GM18861 (cell line): Measurements from ENCODE around the gene DAAM1.

ENCODE experiments used
- ATAC-seq: cut with Tn5 transposase; IDR thresholded peaks from one replicate; pipeline ENCODE4 v1.9.1; 2021; ENCODE audit not compliant: unreplicated experiment

DAAM1 gene

GRCh38 chr14:59337141-59337611 lies 148.7 kb downstream of the DAAM1 start:
- no peak for ATAC-seq

- no peak for ATAC-seq
Measured at GRCh38 chr14:59338761-59339160, 150.3 kb downstream of the DAAM1 start.

- ATAC-seq: no peak
Measured at GRCh38 chr14:59339524-59340330, 151.3 kb downstream of the DAAM1 start.

GRCh38 chr14:59341858-59342477 lies 153.5 kb downstream of the DAAM1 start:
- no peak for ATAC-seq

DNA sequence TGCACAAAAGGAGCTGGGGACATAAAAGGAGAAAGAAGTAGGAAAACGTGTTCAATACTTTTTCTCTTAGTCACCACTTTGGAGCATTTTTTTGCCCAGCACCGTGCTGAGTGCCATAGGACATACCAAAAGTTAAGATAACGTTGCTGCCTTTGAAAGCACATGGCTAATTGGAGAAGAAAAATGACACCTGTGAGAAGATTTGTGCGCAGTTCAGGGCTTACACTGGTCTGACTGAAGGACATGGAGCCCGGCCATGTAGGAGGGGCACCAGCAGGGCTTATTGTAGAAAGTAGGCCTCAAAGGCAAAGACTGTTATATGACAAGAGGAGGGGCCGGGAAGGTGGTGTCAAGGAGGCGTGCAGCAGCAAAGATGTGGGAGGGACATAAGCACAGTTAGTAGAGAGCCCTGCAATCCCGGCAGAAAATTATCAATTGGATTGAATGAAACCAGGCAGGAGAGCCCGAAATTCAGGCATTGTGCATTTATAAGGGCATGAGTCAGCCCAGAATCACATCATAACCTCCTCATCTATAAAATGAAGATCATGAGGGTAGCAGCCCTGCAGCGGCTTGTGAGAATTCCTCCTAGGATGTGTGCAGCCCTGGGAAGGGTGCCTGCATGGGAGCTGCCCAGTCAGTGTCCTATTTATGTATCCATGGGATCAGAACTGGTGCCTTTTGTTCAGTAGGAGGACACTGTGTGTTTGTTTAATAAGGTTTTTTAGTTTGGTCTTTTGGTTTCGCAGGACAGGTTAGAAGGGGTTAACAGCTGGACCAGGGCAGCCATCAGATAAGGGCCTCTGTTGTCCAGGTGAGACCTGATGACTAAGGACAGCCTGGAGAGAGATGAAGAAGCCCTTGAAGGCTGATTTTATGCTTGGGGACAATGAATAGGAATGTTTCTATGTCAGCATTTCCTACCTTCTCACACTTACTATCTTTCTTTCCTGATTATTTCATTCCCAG lies 154.3 kb downstream of the DAAM1 start:
- no peak for ATAC-seq

DNA sequence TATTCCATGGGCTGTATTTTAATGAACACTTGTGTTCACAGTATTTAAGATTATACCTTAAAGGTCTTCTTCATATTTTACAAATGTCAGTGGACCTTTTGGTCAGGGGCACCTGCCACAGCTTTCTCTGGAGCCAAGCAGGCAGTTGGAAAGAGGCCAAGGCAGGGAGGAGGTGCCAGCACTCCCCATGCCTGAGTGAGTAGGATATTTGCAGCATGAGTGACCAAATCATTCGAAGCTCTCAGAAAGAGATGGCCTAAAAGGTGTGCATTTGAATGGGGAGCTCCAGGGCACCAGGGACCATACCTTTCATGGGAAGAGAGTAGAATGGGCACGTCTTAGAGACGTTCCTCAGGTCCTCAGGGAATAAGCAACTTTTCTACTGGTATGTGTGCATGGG lies 155.1 kb downstream of the DAAM1 start:
- no peak for ATAC-seq

GRCh38 chr14:59344016-59344415 lies 155.5 kb downstream of the DAAM1 start:
- ATAC-seq: no peak

DNA sequence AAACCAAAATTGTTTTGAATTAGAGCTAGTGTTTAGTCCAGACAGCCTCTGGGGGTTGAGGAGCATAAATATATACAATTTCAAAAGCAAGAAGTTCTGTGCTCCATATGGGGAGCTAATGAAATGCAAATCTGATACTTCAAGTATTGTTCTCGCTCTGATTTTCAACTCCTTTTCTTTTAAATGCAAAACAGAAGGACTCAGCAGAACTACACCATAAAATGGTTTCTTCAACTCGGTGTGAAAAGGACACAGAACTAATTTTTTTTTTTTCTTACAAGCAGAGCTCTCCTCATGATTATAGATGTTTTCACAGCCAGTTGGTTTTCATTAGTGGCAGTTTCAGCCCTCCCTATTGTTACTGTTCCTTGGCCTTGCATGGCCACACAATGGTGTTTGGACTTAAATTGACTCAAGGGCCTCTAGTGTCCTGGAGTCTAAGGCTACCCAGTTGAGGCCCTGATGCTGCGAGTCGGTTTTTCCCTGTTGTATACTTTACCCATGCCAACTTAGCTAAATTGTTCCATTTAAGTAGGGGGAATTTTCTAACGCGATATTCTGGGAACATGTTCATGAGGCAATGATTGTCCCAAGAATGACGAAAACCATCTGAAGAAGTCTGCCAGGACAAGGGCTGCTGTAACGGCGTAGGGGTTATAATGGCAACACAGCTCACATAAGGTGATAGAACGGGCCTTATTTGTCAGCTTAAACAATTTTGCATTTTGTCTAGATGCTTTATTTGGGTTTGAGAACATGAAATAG lies 156.4 kb downstream of the DAAM1 start:
- no peak for ATAC-seq

DNA sequence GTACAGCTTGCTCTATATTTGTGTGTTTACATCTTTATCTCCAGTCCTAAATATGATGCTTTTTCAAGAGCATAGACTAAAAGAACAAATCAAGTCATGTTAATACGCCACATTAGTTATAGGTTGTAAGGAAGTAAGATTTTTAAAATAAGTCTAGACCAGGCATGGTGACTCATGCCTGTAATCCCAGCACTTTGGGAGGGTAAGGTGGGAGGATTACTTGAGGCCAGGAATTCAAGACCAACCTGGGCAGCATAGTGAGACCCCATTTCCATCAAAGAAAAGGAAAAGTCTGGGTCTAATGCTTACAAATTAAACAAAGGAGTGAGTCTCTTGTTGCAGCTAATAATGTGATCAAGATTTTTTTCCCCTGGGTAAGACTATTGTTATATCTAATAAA lies 157.9 kb downstream of the DAAM1 start:
- no peak for ATAC-seq

DNA sequence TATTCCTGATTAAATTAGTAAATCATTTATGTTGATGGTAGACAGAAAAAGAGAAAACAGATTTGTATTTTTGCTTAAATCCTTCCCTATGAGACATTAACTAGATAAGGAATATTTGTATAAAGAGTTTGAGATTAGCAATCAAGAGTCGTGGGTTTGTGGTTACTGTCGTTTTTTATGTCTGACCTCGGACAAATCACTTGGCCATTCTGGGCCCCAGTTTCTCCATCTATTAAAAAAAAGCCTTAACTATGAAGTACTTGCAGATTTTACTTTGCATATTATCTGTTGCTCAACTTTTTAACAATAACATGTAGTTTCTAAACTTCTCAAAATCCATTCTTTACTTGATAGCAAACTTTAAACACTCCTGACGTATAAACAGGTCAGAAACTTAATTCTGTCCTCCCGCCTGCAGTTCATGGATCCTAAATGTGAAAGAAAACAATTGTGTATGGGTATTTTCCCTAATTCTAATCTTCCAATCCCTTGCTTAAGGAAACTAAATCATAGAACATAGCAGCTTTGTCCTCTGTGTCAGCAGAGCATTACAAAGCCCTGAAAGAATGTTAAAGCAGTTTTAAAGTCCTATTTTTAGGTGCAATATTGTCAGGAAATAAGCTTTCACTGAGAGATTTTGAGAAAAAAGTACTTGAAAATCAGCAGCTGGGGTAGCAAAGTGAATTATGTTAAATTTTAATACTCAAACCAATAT lies 158.5 kb downstream of the DAAM1 start:
- no peak for ATAC-seq

- ATAC-seq: peak; percentile 62
Measured at GRCh38 chr14:59347511-59347900, 159.0 kb downstream of the DAAM1 start.

DNA sequence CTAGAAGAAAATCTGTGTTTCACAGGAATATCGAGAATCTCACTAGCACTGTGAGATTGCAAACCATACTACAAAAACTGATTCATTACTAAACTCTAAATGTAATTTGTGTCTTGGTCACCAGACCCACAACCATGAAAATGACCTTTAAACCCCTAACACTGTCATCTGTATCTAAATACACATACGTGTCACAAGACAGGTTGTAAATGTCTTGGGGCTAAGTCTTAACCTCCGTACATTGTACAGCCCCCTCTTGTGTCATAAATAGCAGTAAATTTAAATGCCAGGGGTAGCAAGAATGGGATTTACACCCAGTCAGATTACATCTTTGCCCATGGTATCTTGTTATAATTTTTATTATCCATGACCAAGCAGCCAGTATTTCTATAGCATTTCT lies 159.4 kb downstream of the DAAM1 start:
- peak; percentile 70 for ATAC-seq

DNA sequence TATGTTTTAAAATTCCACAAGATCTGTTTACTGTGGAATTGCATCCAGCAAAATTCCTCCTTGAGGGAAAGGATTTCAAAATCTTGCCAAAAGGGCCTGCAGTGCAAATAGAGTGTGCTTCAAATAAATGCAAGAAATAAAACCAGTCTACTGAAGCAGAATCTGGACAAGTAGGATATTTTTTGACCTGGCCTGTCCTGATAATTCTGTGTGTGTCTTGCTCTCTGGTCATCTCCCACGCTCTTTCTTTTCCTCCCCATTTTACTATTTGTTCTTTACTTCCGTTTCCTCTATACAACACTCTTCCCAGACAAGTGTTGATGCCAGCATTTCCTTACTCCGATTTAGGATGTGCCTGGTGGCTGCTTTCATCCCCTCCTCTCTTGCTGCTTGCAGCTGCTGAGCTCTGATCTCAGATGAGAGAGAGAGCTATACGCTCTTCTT lies 160.8 kb downstream of the DAAM1 start:
- ATAC-seq: no peak

GRCh38 chr14:59352961-59353360 lies 164.5 kb downstream of the DAAM1 start:
- no peak for ATAC-seq

- no peak for ATAC-seq
Measured at GRCh38 chr14:59354666-59355065, 166.2 kb downstream of the DAAM1 start.

GRCh38 chr14:59355091-59355490 lies 166.6 kb downstream of the DAAM1 start:
- no peak for ATAC-seq

GRCh38 chr14:59356312-59356711 lies 167.8 kb downstream of the DAAM1 start:
- ATAC-seq: peak; percentile 20

GRCh38 chr14:59356767-59357166 lies 168.3 kb downstream of the DAAM1 start:
- peak; percentile 52 for ATAC-seq

DNA sequence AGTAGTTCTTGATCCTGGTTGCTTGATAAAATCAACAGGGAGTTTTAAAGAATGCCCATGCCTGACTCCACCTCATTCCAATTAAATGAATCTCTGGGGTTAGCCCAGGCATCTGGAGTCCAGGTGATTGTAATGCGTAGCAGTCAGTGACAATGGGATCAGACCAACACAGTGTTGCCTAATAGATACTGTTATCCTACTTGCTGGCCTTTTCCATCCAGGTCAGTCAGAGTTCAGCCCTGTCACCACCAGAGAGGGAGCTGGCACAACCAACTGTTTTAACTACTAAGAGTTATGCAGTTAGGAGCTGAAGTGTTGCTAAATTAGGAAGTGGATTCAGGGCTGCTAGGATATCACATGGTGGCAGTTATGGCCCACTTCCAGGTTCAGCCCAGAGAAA lies 169.6 kb downstream of the DAAM1 start:
- no peak for ATAC-seq

- ATAC-seq: no peak
Measured at GRCh38 chr14:59358784-59359183, 170.3 kb downstream of the DAAM1 start.
